GM12872 (cell line): ENCODE results near the gene GAK.
A peak's percentile ranks its signal among the peaks of the same experiment; 100 is the strongest.

Experiments
- CTCF ChIP-seq: IDR thresholded peaks from 3 replicates; pipeline ENCODE4 v1.5.1; 2011; ENCODE audit warnings: low read depth, mild to moderate bottlenecking, low read length, moderate library complexity; ENCODE audit not compliant: insufficient read depth

The GAK gene

GRCh38 chr4:893995-894705 lies 38.0 kb downstream of the GAK start:
- no peak for TF ChIP-seq CTCF

GRCh38 chr4:893276-893994 lies 38.7 kb downstream of the GAK start:
- no peak for TF ChIP-seq CTCF

GRCh38 chr4:892780-893179 lies 39.3 kb downstream of the GAK start:
- TF ChIP-seq CTCF = no peak

GRCh38 chr4:891747-892146 lies 40.4 kb downstream of the GAK start:
- peak; percentile 16; the same call in 1 of the 3 replicates for TF ChIP-seq CTCF

- TF ChIP-seq CTCF = no peak
Observed at GRCh38 chr4:890036-890695, 42.0 kb downstream of the GAK start.

- no peak for TF ChIP-seq CTCF
Observed at GRCh38 chr4:889516-889915, 42.6 kb downstream of the GAK start.

- no peak for TF ChIP-seq CTCF
Observed at GRCh38 chr4:888029-888428, 44.1 kb downstream of the GAK start.
